Measurements from ENCODE around the gene FAM163B.

FAM163B gene

DNA sequence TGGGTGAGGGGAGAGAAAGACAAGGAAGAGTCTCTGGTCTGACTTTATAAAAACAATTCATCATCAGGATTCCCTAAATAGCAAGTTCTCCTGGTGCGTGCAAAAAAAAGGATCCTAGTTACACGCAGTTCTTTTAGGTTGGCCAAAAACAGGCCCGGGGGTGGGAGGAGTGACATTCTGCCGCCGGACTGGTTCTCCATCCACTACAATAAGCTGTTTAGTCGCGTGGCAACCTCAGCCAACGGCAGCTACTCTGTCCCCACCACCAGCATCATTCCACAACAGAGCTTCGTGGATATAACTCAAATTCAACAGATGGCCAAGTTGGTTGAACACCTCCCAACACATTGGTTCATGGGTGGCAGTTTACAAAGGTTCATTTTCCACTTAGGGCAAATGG, 2.9 kb upstream of the FAM163B start:
- TF ChIP-seq, protein P1, sequence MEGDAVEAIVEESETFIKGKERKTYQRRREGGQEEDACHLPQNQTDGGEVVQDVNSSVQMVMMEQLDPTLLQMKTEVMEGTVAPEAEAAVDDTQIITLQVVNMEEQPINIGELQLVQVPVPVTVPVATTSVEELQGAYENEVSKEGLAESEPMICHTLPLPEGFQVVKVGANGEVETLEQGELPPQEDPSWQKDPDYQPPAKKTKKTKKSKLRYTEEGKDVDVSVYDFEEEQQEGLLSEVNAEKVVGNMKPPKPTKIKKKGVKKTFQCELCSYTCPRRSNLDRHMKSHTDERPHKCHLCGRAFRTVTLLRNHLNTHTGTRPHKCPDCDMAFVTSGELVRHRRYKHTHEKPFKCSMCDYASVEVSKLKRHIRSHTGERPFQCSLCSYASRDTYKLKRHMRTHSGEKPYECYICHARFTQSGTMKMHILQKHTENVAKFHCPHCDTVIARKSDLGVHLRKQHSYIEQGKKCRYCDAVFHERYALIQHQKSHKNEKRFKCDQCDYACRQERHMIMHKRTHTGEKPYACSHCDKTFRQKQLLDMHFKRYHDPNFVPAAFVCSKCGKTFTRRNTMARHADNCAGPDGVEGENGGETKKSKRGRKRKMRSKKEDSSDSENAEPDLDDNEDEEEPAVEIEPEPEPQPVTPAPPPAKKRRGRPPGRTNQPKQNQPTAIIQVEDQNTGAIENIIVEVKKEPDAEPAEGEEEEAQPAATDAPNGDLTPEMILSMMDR (IDR thresholded peaks at IDR 0.05; ENCODE audit: insufficient read depth, low read depth, low read length, missing control alignments) = no peak
- H3K4me3 ChIP-seq (ENCODE audit: low read length) = no peak overlapping the region
- no peak for DNase-seq (ENCODE audit: low read depth)

DNA sequence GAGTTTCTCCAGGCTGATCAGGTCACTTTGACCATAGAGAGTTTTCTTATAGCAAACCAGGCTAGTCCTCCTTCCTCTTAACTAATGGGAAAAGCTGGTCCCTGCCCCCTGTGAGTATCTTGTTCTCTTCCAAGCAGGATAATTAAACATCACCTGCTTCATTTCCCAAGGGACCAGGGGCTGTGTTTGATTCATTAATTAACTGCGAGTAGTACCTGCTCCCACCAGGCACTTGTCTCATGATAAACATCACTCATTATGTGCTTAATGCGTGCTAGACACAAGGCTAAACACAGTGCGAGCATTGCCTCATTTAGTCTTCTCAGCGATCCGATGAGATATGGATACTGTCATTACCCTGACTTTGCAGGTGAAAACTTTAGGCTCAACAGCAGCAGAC, 1.7 kb upstream of the FAM163B start:
- TF ChIP-seq, protein P1 (IDR thresholded peaks at IDR 0.05; ENCODE audit: insufficient read depth, low read depth, low read length, missing control alignments) = no peak
- H3K4me3 ChIP-seq (ENCODE audit: low read length) = no peak overlapping the region
- DNase-seq (ENCODE audit: low read depth) = no peak

- no peak for DNase-seq (ENCODE audit: low read depth)
- TF ChIP-seq, protein P1 (IDR thresholded peaks at IDR 0.05; ENCODE audit: insufficient read depth, low read depth, low read length, missing control alignments) = no peak
- H3K4me3 ChIP-seq (ENCODE audit: low read length) = no peak overlapping the region
Observed at GRCh38 chr9:133608889-133609288, 300 bp downstream of the FAM163B start.

GRCh38 chr9:133608382-133608781, 807 bp downstream of the FAM163B start:
- no peak overlapping the region for H3K4me3 ChIP-seq (ENCODE audit: low read length)
- TF ChIP-seq, protein P1 (IDR thresholded peaks at IDR 0.05; ENCODE audit: insufficient read depth, low read depth, low read length, missing control alignments) = no peak
- no peak for DNase-seq (ENCODE audit: low read depth)

GRCh38 chr9:133607976-133608375, 1.2 kb downstream of the FAM163B start:
- DNase-seq (ENCODE audit: low read depth) = no peak
- TF ChIP-seq, protein P1 (IDR thresholded peaks at IDR 0.05; ENCODE audit: insufficient read depth, low read depth, low read length, missing control alignments) = no peak
- H3K4me3 ChIP-seq (ENCODE audit: low read length) = no peak overlapping the region

GRCh38 chr9:133607381-133607780, 1.8 kb downstream of the FAM163B start:
- no peak for DNase-seq (ENCODE audit: low read depth)
- TF ChIP-seq, protein P1 (IDR thresholded peaks at IDR 0.05; ENCODE audit: insufficient read depth, low read depth, low read length, missing control alignments) = no peak
- H3K4me3 ChIP-seq (ENCODE audit: low read length) = no peak overlapping the region

DNA sequence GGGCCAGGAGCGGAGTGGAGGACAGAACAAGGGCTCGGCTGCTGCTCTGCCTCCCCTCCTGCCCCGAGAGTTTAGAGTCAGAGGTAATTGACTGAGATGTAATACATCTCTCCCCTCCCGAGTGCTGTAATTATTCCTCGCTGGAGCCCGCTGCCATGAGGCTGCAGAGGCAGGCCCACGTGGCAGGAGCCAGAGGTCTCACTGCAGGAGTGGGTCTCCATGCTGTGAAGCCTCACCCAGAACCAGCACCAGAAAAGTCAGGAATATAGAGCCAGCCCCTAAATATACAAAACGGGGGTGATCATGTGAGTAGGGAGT, 2.5 kb downstream of the FAM163B start:
- DNase-seq (ENCODE audit: low read depth) = no peak
- no peak overlapping the region for H3K4me3 ChIP-seq (ENCODE audit: low read length)
- TF ChIP-seq, protein P1 (IDR thresholded peaks at IDR 0.05; ENCODE audit: insufficient read depth, low read depth, low read length, missing control alignments) = no peak

Measured in epithelial cell of esophagus (primary cell).